Endodermal cell (in vitro differentiated cells): Measurements from ENCODE around the gene PRKCB. TPM values are rescaled to one million over a fixed set of nuclear protein-coding genes. Genes with fewer than 3 reads are reported as not detected.
"Not testable (repeated sequence)": the region's sequence is repeated elsewhere in the genome, so short reads cannot be mapped to it uniquely, and the experiment has no call there.

Experiments
- DNase-seq: peaks from one replicate; pipeline ENCODE4 v3.0.0-alpha.2; 2017
- H3K27ac ChIP-seq: 2 replicates; pipeline ENCODE4 v1.5.1; 2013; ENCODE audit warnings: mild to moderate bottlenecking, low read depth, low read length, moderate library complexity
- H3K27me3 ChIP-seq: 2 replicates; pipeline ENCODE4 v1.6.1; 2013; ENCODE audit warnings: mild to moderate bottlenecking, low read length, moderate library complexity; ENCODE audit not compliant: insufficient read depth, control insufficient read depth, poor library complexity, severe bottlenecking
- H3K36me3 ChIP-seq: 2 replicates; pipeline ENCODE4 v1.7.0; 2013; ENCODE audit warnings: mild to moderate bottlenecking, low read length, moderate library complexity; ENCODE audit not compliant: control insufficient read depth, insufficient read depth
- H3K4me1 ChIP-seq: one replicate; pipeline ENCODE4 v1.7.0; 2013; ENCODE audit warnings: low read length; ENCODE audit not compliant: control insufficient read depth, insufficient read depth
- H3K4me3 ChIP-seq: 2 replicates; pipeline ENCODE4 v1.5.1; 2013; ENCODE audit warnings: mild to moderate bottlenecking, low read length, moderate library complexity
- H3K9ac ChIP-seq: 2 replicates; pipeline ENCODE4 v1.6.1; 2013; ENCODE audit warnings: mild to moderate bottlenecking, low read length, moderate library complexity; ENCODE audit not compliant: poor library complexity, severe bottlenecking; ENCODE audit errors: extremely low read depth
- H3K9me3 ChIP-seq: 2 replicates; pipeline ENCODE4 v1.6.1; 2013; ENCODE audit warnings: mild to moderate bottlenecking, low read length, moderate library complexity; ENCODE audit not compliant: control insufficient read depth
- H3K27ac Mint-ChIP-seq: 2 replicates; pipeline ENCODE4 v1.8.0; 2020; ENCODE audit warnings: mixed read lengths
- H3K27me3 Mint-ChIP-seq: 2 replicates; pipeline ENCODE4 v1.8.0; 2021; ENCODE audit warnings: mild to moderate bottlenecking, mixed read lengths; ENCODE audit not compliant: insufficient read depth
- H3K36me3 Mint-ChIP-seq: 2 replicates; pipeline ENCODE4 v1.8.0; 2020; ENCODE audit warnings: low read depth, mixed read lengths
- H3K4me1 Mint-ChIP-seq: 2 replicates; pipeline ENCODE4 v1.8.0; 2020; ENCODE audit warnings: mixed read lengths
- H3K4me3 Mint-ChIP-seq: 2 replicates; pipeline ENCODE4 v1.8.0; 2020; ENCODE audit warnings: mild to moderate bottlenecking, moderate library complexity, mixed read lengths
- H3K9me3 Mint-ChIP-seq: 2 replicates; pipeline ENCODE4 v1.8.0; 2020; ENCODE audit warnings: mild to moderate bottlenecking, mixed read lengths
- CTCF ChIP-seq: fragments of 200-600 bp; sonication (generic); conservative IDR thresholded peaks from 2 replicates; pipeline ENCODE4 v1.5.0; 2021; ENCODE audit warnings: antibody characterized with exemption, mild to moderate bottlenecking
- WGBS, 2 experiments: methylation state at CpG; one replicate each; pipeline versions ENCODE4 v1.1.5 to v1.1.7; 2013; ENCODE audit warnings: missing lambda C conversion rate in 2 of 2, mixed read lengths in 1 of 2; ENCODE audit not compliant: insufficient coverage in 1 of 2, insufficient read length in 1 of 2; 5-methylcytosine and 5-hydroxymethylcytosine counted together
- total RNA-seq, 2 donors: library from RNA; stranded (reverse); fragmentation: NEBNext Ultra II Directional in 1 of 2; extraction: Animal tissue kit (Norgen Biotek cat#: 25700) in 1 of 2; gene quantifications; 2 replicates in 1 of 2; 3 replicates in 1 of 2; pipeline ENCODE4 v1.2.1, GENCODE V29; 2021

PRKCB gene
- total RNA-seq, 2 donors from 2014 or later = 0.38 to 1.1 TPM

GRCh38 chr16:24234737-24235136 lies 399.0 kb downstream of the PRKCB start:
- TF ChIP-seq CTCF = no peak
- 71 to 82% methylated on average over 3 to 5 of the region's 5 CpGs for WGBS, 2 experiments
- peaks cover 31% of the 10 kb centered on the region for H3K27me3 ChIP-seq
- no peaks in the 10 kb centered on the region for H3K36me3 Mint-ChIP-seq
- no peaks in the 10 kb centered on the region for H3K9me3 ChIP-seq
- H3K4me3 ChIP-seq = no peak overlapping the region
- no peak overlapping the region for H3K27ac Mint-ChIP-seq
- no peaks in the 10 kb centered on the region for H3K4me1 ChIP-seq
- DNase-seq = no peak
- no peaks in the 10 kb centered on the region for H3K36me3 ChIP-seq
- H3K4me3 Mint-ChIP-seq = no peak overlapping the region
- no peaks in the 10 kb centered on the region for H3K4me1 Mint-ChIP-seq
- no peak overlapping the region for H3K27ac ChIP-seq
- no peak overlapping the region for H3K9ac ChIP-seq
- peaks cover 15% of the 10 kb centered on the region for H3K9me3 Mint-ChIP-seq
- peaks cover 32% of the 10 kb centered on the region for H3K27me3 Mint-ChIP-seq

GRCh38 chr16:24235806-24236205 lies 400.0 kb downstream of the PRKCB start:
- TF ChIP-seq CTCF = no peak
- Mint-ChIP-seq H3K27ac (no peak overlapping the region), H3K36me3 (no peaks in the 10 kb centered on the region), H3K9me3 (peaks cover 15% of the 10 kb centered on the region), H3K4me1 (no peaks in the 10 kb centered on the region), H3K27me3 (peaks cover 24% of the 10 kb centered on the region), H3K4me3 (no peak overlapping the region)
- no peaks in the 10 kb centered on the region for H3K9me3 ChIP-seq
- WGBS, 2 experiments = 80% methylated on average over 2 of the region's 2 CpGs; no CpG with 5 or more reads in 1 of the 2 experiments
- H3K4me1 ChIP-seq = no peaks in the 10 kb centered on the region
- H3K9ac ChIP-seq = no peak overlapping the region
- no peaks in the 10 kb centered on the region for H3K36me3 ChIP-seq
- no peak for DNase-seq
- H3K27ac ChIP-seq = no peak overlapping the region
- H3K4me3 ChIP-seq = no peak overlapping the region
- peaks cover 21% of the 10 kb centered on the region for H3K27me3 ChIP-seq

- not testable (repeated sequence) for H3K27ac Mint-ChIP-seq, H3K4me3 Mint-ChIP-seq, H3K36me3 Mint-ChIP-seq, H3K27ac ChIP-seq, H3K9me3 ChIP-seq, H3K4me1 ChIP-seq, H3K36me3 ChIP-seq, DNase-seq, H3K4me1 Mint-ChIP-seq, H3K9ac ChIP-seq, H3K4me3 ChIP-seq
- H3K9me3 Mint-ChIP-seq = peaks cover 15% of the 10 kb centered on the region
- H3K27me3 ChIP-seq = peaks cover 15% of the 10 kb centered on the region
- WGBS, 2 experiments = 72 to 92% methylated on average over 2 of the region's 2 CpGs
- peaks cover 31% of the 10 kb centered on the region for H3K27me3 Mint-ChIP-seq
These were observed 403.1 kb downstream of the PRKCB start for GRCh38 chr16:24238846-24239245.
